K562 (cell line): Measurements from ENCODE around the gene VTN. TPM values are rescaled to one million over a fixed set of nuclear protein-coding genes. Genes with fewer than 3 reads are reported as not detected.

Experiments
- BMI1 ChIP-seq: fragments of 150-350 bp; IDR thresholded peaks from 2 replicates; pipeline ENCODE4 v1.6.1; 2014; ENCODE audit warnings: low read length
- BRCA1 ChIP-seq, 2 experiments: fragments of 450-650 bp in 1 of 2; sonication (generic) in 1 of 2; formaldehyde crosslinking in 1 of 2; IDR thresholded peaks; 2 replicates each; pipeline versions ENCODE4 v1.5.0 to v1.6.1; 2017 to 2020; ENCODE audit warnings: mild to moderate bottlenecking in 1 of 2, missing genetic modification reagents in 1 of 2
- CREB1 ChIP-seq, 2 experiments: sonication (generic) in 1 of 2; formaldehyde crosslinking in 1 of 2; IDR thresholded peaks; 2 replicates each; pipeline versions ENCODE4 v1.6.1 to v1.8.0; 2012 to 2022; ENCODE audit warnings: inconsistent platforms in 1 of 2, mild to moderate bottlenecking in 1 of 2, missing genetic modification reagents in 1 of 2, moderate library complexity in 1 of 2
- EGR1 ChIP-seq: fragments of 450-650 bp; conservative IDR thresholded peaks from 2 replicates; pipeline ENCODE4 v1.6.1; 2017; ENCODE audit warnings: mild to moderate bottlenecking
- ETS2 ChIP-seq: IDR thresholded peaks from 2 replicates; pipeline ENCODE4 v1.6.1; 2016; ENCODE audit warnings: borderline replicate concordance, missing genetic modification characterization, mild to moderate bottlenecking, moderate library complexity, missing compliant biosample characterization; ENCODE audit not compliant: poor library complexity, severe bottlenecking
- FIP1L1 ChIP-seq: fragments of 200-400 bp; formaldehyde crosslinking; IDR thresholded peaks from 2 replicates; pipeline ENCODE4 v1.6.1; 2018; ENCODE audit warnings: mild to moderate bottlenecking, low read depth, low read length; ENCODE audit not compliant: poor library complexity, severe bottlenecking
- HMG20A ChIP-seq: fragments of 450-650 bp; formaldehyde crosslinking; conservative IDR thresholded peaks from 2 replicates; pipeline ENCODE4 v1.4.0; 2020; ENCODE audit warnings: mild to moderate bottlenecking, mixed read lengths
- KDM5B ChIP-seq: fragments of 200-600 bp; sonication (generic); IDR thresholded peaks from 2 replicates; pipeline ENCODE4 v1.6.1; 2012; ENCODE audit warnings: low read depth, mild to moderate bottlenecking, moderate library complexity, low read length, control low read depth, inconsistent platforms; ENCODE audit not compliant: insufficient replicate concordance
- KLF6 ChIP-seq: fragments of 250-450 bp; sonication (Bioruptor Pico); IDR thresholded peaks from 2 replicates; pipeline ENCODE4 v1.4.0; 2020; ENCODE audit warnings: mild to moderate bottlenecking, moderate library complexity, borderline replicate concordance
- MAFG ChIP-seq: fragments of 450-650 bp; conservative IDR thresholded peaks from 2 replicates; pipeline ENCODE4 v1.6.1; 2016; ENCODE audit warnings: missing genetic modification characterization, missing compliant biosample characterization
- MED1 ChIP-seq: sonication (generic); formaldehyde crosslinking; IDR thresholded peaks from 2 replicates; pipeline ENCODE4 v1.8.1; 2023; ENCODE audit warnings: missing genetic modification reagents, borderline replicate concordance
- NCOA1 ChIP-seq: fragments of 450-650 bp; IDR thresholded peaks from 2 replicates; pipeline ENCODE4 v1.6.1; 2016; ENCODE audit warnings: low read depth
- NEUROD1 ChIP-seq: fragments of 150-350 bp; IDR thresholded peaks from 2 replicates; pipeline ENCODE4 v1.6.1; 2014; ENCODE audit warnings: borderline replicate concordance, low read length, low read depth; ENCODE audit not compliant: partially characterized antibody
- NFATC3 ChIP-seq: fragments of 450-650 bp; IDR thresholded peaks from 2 replicates; pipeline ENCODE4 v1.6.1; 2017; ENCODE audit warnings: mild to moderate bottlenecking
- OTX1 ChIP-seq: fragments of 450-650 bp; formaldehyde crosslinking; IDR thresholded peaks from 2 replicates; pipeline ENCODE4 v1.4.0; 2022; ENCODE audit warnings: mild to moderate bottlenecking
- RBM39 ChIP-seq: fragments of 200-400 bp; formaldehyde crosslinking; optimal IDR thresholded peaks from 2 replicates; pipeline ENCODE3; 2018; ENCODE audit warnings: low read depth, low read length
- SMAD1 ChIP-seq: fragments of 150-350 bp; IDR thresholded peaks from 2 replicates; pipeline ENCODE4 v1.6.1; 2014; ENCODE audit warnings: low read length, low read depth; ENCODE audit not compliant: partially characterized antibody
- THAP12 ChIP-seq: fragments of 250-450 bp; sonication (Bioruptor Pico); IDR thresholded peaks from 2 replicates; pipeline ENCODE4 v1.9.0; 2021; ENCODE audit warnings: mild to moderate bottlenecking, inconsistent platforms
- U2AF1 ChIP-seq: fragments of 200-400 bp; formaldehyde crosslinking; optimal IDR thresholded peaks from 2 replicates; pipeline ENCODE3; 2017; ENCODE audit warnings: mild to moderate bottlenecking, low read depth, low read length, moderate library complexity
- USF1 ChIP-seq: sonication (generic); formaldehyde crosslinking; IDR thresholded peaks from 2 replicates; pipeline ENCODE4 v1.9.0; 2022; ENCODE audit warnings: mild to moderate bottlenecking, missing genetic modification reagents
- ZBTB8A ChIP-seq: fragments of 450-650 bp; IDR thresholded peaks from 2 replicates; pipeline ENCODE4 v1.6.1; 2018; ENCODE audit warnings: mild to moderate bottlenecking, moderate library complexity; ENCODE audit not compliant: partially characterized antibody
- ZNF212 ChIP-seq: fragments of 450-650 bp; formaldehyde crosslinking; IDR thresholded peaks from 2 replicates; pipeline ENCODE4 v1.4.0; 2020; ENCODE audit warnings: mild to moderate bottlenecking
- ZNF217 ChIP-seq: sonication (generic); formaldehyde crosslinking; IDR thresholded peaks from 2 replicates; pipeline ENCODE4 v1.8.0; 2022; ENCODE audit warnings: mild to moderate bottlenecking, missing genetic modification reagents
- ZNF311 ChIP-seq: fragments of 250-450 bp; sonication (Bioruptor Pico); IDR thresholded peaks from 2 replicates; pipeline ENCODE4 v1.4.0; 2020; ENCODE audit warnings: mild to moderate bottlenecking, moderate library complexity
- polyA plus RNA-seq, 8 experiments: library from polyadenylated mRNA; depleted of rRNA in 4 of 8; stranded (reverse) in 5 of 8; unstranded in 3 of 8; fragments of >200 nt; fragmentation: Nextera tagmentation in 2 of 8; fragmentation: Illumina TruSeq in 1 of 8; extraction: Ambion mirVana in 2 of 8; extraction: Trizol in 1 of 8; gene quantifications; 2 replicates each; pipeline versions ENCODE4 v1.2.1 to v1.2.3, GENCODE V29; 2011 to 2014; ENCODE audit warnings: inconsistent platforms in 1 of 8, missing spikeins in 1 of 8
- total RNA-seq, 7 experiments: library from RNA; depleted of rRNA in 6 of 7; stranded (reverse); fragments of >200 nt in 6 of 7; fragmentation: Illumina TruSeq in 2 of 7; extraction: Trizol in 2 of 7; gene quantifications; 2 replicates each; pipeline versions ENCODE4 v1.2.1 to v1.2.3, GENCODE V29; 2011 to 2021; ENCODE audit warnings: low replicate concordance in 1 of 7
- TF ChIP-seq, protein P1 (sequence below): fragments of 450-650 bp; IDR thresholded peaks from 2 replicates; pipeline ENCODE4 v1.6.1; 2016; ENCODE audit warnings: antibody characterized with exemption

The VTN gene
- total and polyA plus RNA-seq, 9 of the 15 experiments (the other 6 are each of a cell fraction or from before 2014, with no cell fraction given) = 0.13 to 1.0 (median 0.29) TPM; not detected in 1

GRCh38 chr17:28335201-28335958 is 34.7 kb downstream of the VTN start, which contains the start of the genes IFT20 and TNFAIP1 (continued):
- TF ChIP-seq ZNF212 = 0 out of 2 replicates have a peak, but pooled peaks have one; percentile 25
- TF ChIP-seq, protein P1, sequence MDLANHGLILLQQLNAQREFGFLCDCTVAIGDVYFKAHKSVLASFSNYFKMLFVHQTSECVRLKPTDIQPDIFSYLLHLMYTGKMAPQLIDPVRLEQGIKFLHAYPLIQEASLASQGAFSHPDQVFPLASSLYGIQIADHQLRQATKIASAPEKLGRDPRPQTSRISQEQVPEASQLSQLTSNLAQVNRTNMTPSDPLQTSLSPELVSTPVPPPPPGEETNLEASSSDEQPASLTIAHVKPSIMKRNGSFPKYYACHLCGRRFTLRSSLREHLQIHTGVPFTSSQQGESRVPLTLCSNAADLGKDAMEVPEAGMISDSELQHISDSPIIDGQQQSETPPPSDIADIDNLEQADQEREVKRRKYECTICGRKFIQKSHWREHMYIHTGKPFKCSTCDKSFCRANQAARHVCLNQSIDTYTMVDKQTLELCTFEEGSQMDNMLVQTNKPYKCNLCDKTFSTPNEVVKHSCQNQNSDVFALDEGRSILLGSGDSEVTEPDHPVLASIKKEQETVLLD = no peak
- no peak for TF ChIP-seq FIP1L1
- no peak for TF ChIP-seq ZBTB8A
- peak; percentile 70; the same call in 1 of the 2 replicates for TF ChIP-seq KLF6
- no peak for TF ChIP-seq BRCA1 (IDR thresholded peaks at IDR 0.05)
- TF ChIP-seq BRCA1 (CRISPR knock-in tag; IDR thresholded peaks at IDR 0.05) = no peak
- no peak for TF ChIP-seq ZNF217 (CRISPR knock-in tag)
- no peak for TF ChIP-seq THAP12 (CRISPR knock-in tag)
- TF ChIP-seq RBM39 = no peak
- no peak for TF ChIP-seq NCOA1
- TF ChIP-seq CREB1 (IDR thresholded peaks at IDR 0.05) = peak; percentile 94
- TF ChIP-seq CREB1 (CRISPR knock-in tag; IDR thresholded peaks at IDR 0.05) = peak; percentile 95
- no peak for TF ChIP-seq MAFG (tag)
- no peak for TF ChIP-seq BMI1
- TF ChIP-seq U2AF1 = no peak
- TF ChIP-seq USF1 (CRISPR knock-in tag) = 0 out of 2 replicates have a peak, but pooled peaks have one; percentile 6
- TF ChIP-seq SMAD1 = peak; percentile 22
- peak; percentile 87 for TF ChIP-seq ZNF311 (CRISPR knock-in tag)
- no peak for TF ChIP-seq HMG20A (CRISPR knock-in tag)
- TF ChIP-seq ETS2 (tag) = no peak
- peak; percentile 48 for TF ChIP-seq KDM5B
- TF ChIP-seq NEUROD1 = peak; percentile 75
- no peak for TF ChIP-seq NFATC3
- peak; percentile 87 for TF ChIP-seq OTX1
- TF ChIP-seq MED1 (CRISPR knock-in tag) = no peak
- TF ChIP-seq EGR1 = peak; percentile 91
